Bronchial epithelial cell (primary cell): ENCODE results near the gene HSPBP1. TPM values are rescaled to one million over a fixed set of nuclear protein-coding genes. Genes with fewer than 3 reads are reported as not detected.

Experiments used
- DNase-seq: peaks from one replicate; pipeline ENCODE4 v3.0.0-alpha.2; 2010; ENCODE audit warnings: low read depth
- FAIRE-seq: peaks from 2 replicates; lab custom pipeline; 2011; peaks lifted over from hg19 to GRCh38; lab: Jason Lieb, UNC
- H3K27me3 ChIP-seq: 2 replicates; pipeline ENCODE4 v1.5.1; 2011; ENCODE audit warnings: low read length; ENCODE audit not compliant: control insufficient read depth, insufficient read depth
- H3K36me3 ChIP-seq: 2 replicates; pipeline ENCODE4 v1.5.1; 2011; ENCODE audit warnings: low read length; ENCODE audit not compliant: control insufficient read depth, insufficient read depth
- H3K4me3 ChIP-seq: 2 replicates; pipeline ENCODE4 v1.5.1; 2011; ENCODE audit warnings: mild to moderate bottlenecking, low read depth, low read length, control low read depth
- total RNA-seq: library from RNA; depleted of rRNA; stranded (reverse); fragments of >200 nt; gene quantifications from 2 replicates; pipeline ENCODE4 v1.2.1, GENCODE V29; 2014
- TF ChIP-seq, protein P1 (sequence below): IDR thresholded peaks from 2 replicates; pipeline ENCODE4 v1.5.1; 2011; ENCODE audit warnings: mild to moderate bottlenecking, moderate library complexity, low read length, control low read depth, inconsistent platforms; ENCODE audit not compliant: insufficient read depth, severe bottlenecking

HSPBP1 gene
- total RNA-seq, 1 donor from 2014 or later, result 37.1 TPM

DNA sequence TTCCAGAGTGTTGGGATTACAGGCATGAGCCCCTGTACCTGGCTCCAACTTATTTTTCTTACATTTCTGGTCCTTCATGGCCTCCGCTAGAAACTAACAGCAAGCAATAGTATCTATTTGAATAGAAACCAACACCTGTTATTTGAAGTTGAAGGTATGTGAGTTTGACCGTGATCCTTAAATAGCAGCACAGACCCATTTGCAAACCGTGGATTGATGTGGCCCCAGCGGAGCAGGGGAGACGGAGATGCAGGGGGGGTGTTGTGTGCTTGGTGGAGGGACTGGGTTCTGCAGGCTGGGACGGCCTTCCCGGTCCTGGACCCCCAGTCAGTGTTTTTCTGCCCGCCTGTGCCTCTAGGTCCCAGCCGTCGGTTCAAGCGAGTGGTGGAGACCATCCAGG, 28.4 kb upstream of the HSPBP1 start:
- Histone ChIP-seq H3K36me3 (no peaks in the 10 kb centered on the region), H3K27me3 (no peaks in the 10 kb centered on the region), H3K4me3 (no peak overlapping the region)
- no peak for DNase-seq
- no peak for FAIRE-seq
- TF ChIP-seq, protein P1, sequence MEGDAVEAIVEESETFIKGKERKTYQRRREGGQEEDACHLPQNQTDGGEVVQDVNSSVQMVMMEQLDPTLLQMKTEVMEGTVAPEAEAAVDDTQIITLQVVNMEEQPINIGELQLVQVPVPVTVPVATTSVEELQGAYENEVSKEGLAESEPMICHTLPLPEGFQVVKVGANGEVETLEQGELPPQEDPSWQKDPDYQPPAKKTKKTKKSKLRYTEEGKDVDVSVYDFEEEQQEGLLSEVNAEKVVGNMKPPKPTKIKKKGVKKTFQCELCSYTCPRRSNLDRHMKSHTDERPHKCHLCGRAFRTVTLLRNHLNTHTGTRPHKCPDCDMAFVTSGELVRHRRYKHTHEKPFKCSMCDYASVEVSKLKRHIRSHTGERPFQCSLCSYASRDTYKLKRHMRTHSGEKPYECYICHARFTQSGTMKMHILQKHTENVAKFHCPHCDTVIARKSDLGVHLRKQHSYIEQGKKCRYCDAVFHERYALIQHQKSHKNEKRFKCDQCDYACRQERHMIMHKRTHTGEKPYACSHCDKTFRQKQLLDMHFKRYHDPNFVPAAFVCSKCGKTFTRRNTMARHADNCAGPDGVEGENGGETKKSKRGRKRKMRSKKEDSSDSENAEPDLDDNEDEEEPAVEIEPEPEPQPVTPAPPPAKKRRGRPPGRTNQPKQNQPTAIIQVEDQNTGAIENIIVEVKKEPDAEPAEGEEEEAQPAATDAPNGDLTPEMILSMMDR, result no peak

DNA sequence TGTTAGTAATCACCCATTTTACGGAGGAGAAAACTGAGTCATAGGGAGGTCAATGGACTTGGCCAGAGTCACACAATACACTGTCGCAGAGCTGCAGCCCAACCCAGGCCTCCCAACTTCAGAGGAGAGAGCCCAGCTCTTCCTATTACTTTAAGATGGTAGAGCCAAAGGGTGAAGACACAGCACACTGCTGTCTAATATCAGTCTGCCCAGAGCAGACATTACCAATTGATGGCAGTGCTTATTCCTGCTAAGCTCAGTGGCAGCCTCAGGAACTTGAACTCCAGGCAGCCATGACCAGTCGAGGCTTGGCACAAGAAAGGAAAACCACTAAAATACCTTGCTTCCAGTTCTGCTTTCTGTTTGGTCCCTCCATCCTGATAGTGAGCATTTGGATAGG, 26.8 kb upstream of the HSPBP1 start:
- TF ChIP-seq, protein P1, result no peak
- Histone ChIP-seq H3K4me3 (no peak overlapping the region), H3K27me3 (no peaks in the 10 kb centered on the region), H3K36me3 (no peaks in the 10 kb centered on the region)
- DNase-seq, result no peak
- no peak for FAIRE-seq

DNA sequence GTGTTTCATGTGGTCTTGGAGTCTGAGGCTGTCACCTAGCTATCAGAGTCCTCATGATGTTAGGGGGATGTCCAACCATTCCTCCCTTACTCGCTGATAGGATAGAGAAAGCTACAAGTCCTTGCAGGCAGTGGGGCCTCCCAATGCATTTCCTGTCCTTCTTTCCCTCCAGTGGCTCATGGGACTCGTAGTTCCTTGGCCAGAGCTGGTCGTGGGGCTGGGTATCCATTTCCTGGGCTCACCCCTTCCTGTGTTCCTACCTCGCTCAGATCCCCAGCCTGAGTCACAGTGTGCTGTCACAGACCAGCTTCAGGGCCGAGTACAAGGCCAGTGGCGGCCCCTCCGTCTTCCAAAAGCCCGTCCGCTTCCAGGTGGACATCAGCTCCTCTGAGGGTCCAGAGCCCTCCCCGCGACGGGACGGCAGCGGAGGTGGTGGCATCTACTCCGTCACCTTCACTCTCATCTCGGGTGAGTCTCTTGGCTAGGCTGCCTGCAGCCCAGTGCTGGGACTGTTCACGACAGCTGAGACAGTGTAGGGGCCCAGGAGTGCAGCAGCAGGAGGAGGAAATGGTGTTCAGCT, 26.2 kb upstream of the HSPBP1 start:
- Histone ChIP-seq H3K4me3 (no peak overlapping the region), H3K36me3 (no peaks in the 10 kb centered on the region), H3K27me3 (no peaks in the 10 kb centered on the region)
- FAIRE-seq (no peak), DNase-seq (no peak)
- TF ChIP-seq, protein P1, result no peak

DNA sequence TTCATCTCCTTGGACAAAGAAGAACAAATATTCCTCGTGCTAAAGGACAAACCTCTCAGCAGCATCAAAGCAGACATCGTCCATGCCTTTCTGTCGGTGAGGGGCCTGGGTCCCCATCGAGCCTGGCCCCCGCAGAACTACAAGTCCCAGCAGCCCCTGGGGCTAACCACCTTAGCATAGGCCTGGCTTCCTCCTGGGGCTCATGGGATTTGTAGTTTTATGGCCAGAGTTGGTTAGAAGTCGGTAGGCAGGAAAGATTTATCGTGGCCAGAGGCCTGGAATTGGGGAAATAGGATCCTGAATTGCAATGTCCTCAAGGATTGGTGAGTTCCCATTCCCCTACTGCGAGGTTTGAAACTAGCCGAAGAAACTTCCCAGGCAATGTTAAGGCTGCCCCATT, 25.6 kb upstream of the HSPBP1 start:
- Histone ChIP-seq H3K36me3 (no peaks in the 10 kb centered on the region), H3K27me3 (no peaks in the 10 kb centered on the region), H3K4me3 (no peak overlapping the region)
- FAIRE-seq, result no peak
- TF ChIP-seq, protein P1, result no peak
- DNase-seq, result peak; percentile 26

DNA sequence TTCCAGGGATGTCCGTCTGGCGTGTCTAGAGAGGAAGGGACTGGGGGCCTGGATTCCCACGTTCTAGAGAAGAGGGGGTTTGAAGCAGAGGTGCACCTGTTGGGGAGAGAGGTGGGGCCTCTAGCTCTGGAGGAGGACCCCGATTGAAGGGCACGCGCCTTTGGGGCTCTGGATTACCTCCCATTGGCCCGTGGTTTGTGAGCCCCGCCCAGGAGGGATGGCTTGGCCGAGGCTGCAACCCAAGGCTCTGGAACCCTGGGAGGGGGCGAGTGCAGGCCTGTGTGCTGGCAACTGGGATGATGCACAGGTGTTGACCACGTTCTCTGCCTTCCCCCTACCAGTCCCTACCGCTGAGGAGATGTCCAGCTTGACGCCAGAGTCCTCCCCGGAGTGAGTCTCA, 25.1 kb upstream of the HSPBP1 start:
- Histone ChIP-seq H3K36me3 (no peaks in the 10 kb centered on the region), H3K4me3 (no peak overlapping the region), H3K27me3 (no peaks in the 10 kb centered on the region)
- FAIRE-seq (no peak), DNase-seq (no peak)
- TF ChIP-seq, protein P1, result no peak
